GM18511 (cell line): ENCODE results near the gene ZNF146.
"Not testable (repeated sequence)": the region's sequence is repeated elsewhere in the genome, so short reads cannot be mapped to it uniquely, and the experiment has no call there.

ENCODE experiments used
- ATAC-seq: cut with Tn5 transposase; IDR thresholded peaks from one replicate; pipeline ENCODE4 v1.9.1; 2021; ENCODE audit warnings: mild to moderate bottlenecking, moderate library complexity; ENCODE audit not compliant: unreplicated experiment

ZNF146 gene

GRCh38 chr19:36214386-36215275, at the start of gene ZNF146, which contains the start of gene ZNF565:
ZNF146 (plus strand) TSS chr19:36215106; CDS start chr19:36236441, 21,335 bp downstream.
ZNF565 (minus strand) TSS chr19:36214665; CDS start chr19:36201985, 12,680 bp downstream.
- peak; percentile 93 for ATAC-seq

DNA sequence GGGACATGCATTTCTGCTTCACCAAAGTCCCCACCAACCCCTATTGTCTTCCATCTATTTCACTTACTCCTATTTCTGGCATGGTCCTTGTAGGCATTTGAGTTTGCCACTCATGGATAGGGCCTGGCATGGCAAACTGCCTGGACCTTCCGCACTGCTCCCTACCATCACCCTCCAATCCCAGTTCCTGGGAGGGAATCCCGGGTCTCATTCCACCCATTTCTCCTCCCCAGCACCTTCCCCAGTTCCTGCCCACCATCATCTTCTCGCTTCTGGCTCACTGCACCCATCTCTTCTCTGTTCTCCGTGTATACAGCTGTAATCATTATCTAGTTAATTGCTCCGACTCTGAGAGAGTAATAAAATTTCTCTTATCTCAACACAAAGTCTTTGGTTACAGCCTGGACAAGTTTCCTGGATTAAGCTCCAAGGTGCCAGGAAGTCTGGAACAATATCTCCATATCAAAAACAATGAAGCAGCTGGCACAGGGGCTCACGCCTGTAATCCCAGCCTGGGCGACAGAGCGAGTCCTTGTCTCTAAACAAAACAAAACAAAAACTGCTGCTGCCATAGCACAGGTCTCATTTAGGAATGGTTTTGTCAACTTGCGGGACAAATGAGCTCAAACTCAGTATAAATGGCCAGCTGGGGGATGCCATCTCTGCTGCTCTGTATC, 45.7 kb upstream of the ZNF146 start:
- no peak for ATAC-seq

- ATAC-seq, result no peak
Observed at GRCh38 chr19:36172852-36173251, 42.1 kb upstream of the ZNF146 start.

DNA sequence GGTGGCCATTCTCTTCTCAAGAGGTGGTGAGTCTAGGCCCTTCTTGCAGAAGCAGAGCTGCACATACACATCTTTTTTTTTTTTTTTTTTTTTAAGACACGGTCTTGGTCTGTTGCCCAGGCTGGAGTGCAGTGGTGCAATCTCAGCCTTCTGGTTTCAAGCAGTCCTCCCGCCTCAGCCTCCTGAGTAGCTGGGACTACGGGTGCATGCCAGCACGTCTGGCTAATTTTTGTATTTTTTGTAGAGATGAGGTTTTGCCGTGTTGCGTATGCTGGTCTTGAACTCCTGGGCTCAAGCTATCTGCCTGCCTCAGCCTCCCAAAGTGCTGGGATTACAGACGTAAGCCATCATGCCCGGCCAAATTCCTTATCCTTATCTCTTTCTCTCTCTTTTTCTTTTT, 41.1 kb upstream of the ZNF146 start:
- ATAC-seq, result not testable (repeated sequence)

GRCh38 chr19:36179077-36179476, 35.8 kb upstream of the ZNF146 start:
- not testable (repeated sequence) for ATAC-seq

GRCh38 chr19:36182612-36183244, 32.2 kb upstream of the ZNF146 start:
- ATAC-seq, result no peak

- ATAC-seq, result no peak
Observed at GRCh38 chr19:36183245-36183628, 31.7 kb upstream of the ZNF146 start.

DNA sequence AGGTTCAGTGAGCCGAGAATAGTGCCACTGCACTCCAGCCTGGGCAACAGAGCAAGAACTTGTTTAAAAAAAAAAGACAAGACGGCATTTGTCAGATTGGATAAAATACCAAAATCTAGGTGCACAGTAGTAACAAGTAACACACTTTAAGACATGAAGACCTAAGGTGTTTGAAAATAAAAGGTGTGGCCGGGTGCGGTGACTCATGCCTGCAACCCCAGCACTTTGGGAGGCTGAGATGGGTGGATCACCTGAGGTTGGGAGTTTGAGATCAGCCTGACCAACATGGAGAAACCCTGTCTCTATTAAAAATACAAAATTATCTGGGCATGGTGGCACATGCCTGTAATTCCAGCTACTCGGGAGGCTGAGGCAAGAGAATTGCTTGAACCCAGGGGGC, 28.2 kb upstream of the ZNF146 start:
- not testable (repeated sequence) for ATAC-seq

DNA sequence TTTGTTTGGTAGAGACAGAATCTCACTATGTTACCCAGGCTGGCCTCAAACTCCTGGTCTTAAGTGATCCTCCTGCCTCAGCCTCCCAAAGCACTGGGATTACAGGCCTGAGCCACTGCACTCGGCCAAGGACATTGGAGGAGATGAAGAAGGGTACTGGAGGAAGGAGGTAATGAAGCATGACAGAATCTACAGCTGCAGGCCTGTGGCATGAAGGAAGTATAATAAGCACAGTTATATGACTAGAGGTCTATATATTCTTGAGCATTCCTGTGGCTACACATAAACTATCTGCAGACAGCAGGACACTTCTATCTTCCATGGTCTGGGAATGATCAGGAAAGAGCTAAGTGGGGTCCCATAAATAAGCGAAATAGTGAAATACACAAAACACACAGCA, 18.7 kb upstream of the ZNF146 start:
- no peak for ATAC-seq

GRCh38 chr19:36198119-36198518, 16.8 kb upstream of the ZNF146 start:
- no peak for ATAC-seq

DNA sequence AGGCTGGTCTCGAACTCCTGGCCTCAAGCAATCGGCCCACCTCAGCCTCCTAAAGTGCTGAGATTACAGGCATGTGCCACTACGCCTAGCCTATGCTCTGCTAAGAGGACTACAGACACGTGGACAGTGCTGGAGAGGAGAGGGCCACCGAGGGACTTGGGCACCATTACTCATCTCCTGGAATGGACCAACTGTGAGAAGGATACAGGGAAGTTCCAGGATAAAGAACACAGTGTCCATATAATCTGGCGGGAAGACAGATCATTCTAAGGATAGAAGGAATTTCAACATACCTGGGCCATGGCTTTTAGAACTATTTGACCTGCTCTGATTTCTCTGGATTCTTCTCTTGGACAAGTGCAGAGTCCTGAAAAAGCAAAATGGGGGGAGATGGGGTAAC, 13.2 kb upstream of the ZNF146 start:
- ATAC-seq, result no peak

DNA sequence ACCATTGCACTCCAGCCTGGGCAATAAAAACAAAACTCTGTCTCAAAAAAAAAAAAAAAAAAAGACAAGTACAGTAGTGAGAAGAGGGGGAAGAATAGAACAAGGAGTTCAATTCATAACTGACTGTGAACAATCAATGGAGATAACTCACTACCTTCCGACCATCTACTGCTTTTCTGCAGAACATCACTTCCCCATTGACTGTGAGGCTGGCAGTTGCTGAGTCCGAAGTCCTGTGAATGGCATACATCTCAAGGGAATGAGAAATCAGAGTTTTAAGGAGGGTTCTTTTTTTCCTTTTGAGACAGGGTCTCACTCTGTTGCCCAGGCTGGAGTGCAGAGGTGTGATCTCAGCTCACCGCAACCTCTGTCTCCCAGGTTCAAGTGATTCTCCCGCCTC, 11.6 kb upstream of the ZNF146 start:
- no peak for ATAC-seq

DNA sequence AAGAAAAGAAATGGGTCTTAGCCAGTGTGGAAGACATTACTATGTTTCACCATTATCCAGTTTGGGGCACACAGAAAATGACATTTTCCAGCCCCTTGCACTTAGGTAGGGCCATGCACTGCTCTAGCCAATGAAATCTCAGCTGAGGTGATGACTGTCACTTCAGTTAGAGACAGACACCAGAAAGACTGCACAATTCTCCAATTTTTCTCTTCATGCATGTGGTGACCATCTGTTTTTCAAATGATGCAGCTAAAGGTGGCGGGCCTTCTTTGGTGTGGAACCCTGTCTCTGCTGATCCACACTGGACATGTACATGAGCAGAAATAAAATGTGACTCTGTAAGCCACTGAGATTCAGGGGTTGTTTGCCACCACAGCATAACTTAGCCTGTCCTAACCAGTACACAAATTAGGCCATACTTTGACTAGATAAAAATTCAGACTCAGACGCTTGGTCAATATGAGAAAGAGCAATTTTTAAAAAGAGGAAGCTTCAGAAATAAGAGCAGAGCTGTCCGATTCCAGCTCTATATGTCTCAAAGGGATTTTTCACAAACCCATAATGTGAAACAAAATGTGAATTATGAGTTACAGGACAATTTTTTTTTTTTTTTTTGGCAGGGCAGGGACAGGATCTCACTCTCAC, 7.2 kb upstream of the ZNF146 start:
- ATAC-seq, result peak; percentile 58

GRCh38 chr19:36209372-36209771, 5.5 kb upstream of the ZNF146 start:
- no peak for ATAC-seq

- ATAC-seq, result no peak
Observed at GRCh38 chr19:36210497-36210896, 4.4 kb upstream of the ZNF146 start.

DNA sequence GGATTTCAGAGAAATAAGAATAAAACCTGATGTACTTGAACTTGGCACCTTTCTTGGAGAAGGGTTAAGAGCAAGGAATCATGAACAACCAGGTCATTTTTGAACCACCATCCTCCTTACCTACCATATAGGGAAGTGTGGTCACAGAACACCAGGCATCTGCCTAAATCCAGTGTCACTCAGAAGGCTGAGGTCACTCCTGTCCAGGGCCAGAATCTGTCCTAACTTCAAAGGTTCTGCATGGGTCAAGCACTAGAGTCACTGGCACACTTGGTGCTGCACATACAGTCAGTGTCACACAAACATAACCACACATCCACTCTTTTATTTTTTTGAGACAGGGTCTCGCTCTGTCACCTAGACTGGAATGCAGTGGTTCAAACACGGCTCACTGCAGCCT, 2.0 kb upstream of the ZNF146 start:
- ATAC-seq, result no peak

- ATAC-seq, result peak; percentile 23
Observed at GRCh38 chr19:36215276-36216123, 594 bp downstream of the ZNF146 start.

DNA sequence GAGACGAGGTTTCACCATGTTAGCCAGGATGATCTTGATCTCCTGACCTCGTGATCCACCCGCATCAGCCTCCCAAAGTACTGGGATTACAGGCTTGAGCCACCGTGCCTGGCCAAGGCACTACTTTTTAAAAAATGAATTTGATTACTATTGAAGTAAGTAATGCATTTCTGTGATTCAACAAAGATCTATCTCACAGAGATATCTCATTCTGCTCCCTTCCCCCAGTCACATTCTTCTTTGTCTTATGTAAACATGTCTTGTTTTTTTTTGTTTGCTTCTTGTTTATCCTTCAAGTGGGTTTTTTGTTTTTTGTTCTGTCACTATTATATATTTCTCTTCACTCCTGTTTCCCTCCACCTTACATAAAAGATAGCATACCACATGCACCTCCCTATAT, 6.6 kb downstream of the ZNF146 start:
- ATAC-seq, result no peak

DNA sequence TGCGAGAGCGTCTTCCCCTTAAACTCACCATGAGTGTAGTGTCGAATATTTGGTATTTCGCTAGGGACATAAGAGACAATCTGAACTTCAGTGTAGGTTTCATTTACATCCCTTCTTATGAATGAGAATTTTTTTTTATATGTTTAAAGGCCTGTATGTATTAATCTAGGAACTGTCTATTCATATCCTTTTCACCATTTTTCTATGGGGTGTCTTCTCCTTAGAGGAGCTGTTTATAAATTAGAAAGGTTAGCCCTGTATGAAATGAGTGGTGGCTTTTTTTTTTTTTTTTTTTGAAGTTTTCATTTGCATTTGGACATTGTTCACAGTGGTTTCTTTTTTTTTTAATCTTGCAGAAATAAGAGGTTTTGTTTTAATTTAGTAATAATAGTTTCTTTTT, 7.6 kb downstream of the ZNF146 start:
- no peak for ATAC-seq

DNA sequence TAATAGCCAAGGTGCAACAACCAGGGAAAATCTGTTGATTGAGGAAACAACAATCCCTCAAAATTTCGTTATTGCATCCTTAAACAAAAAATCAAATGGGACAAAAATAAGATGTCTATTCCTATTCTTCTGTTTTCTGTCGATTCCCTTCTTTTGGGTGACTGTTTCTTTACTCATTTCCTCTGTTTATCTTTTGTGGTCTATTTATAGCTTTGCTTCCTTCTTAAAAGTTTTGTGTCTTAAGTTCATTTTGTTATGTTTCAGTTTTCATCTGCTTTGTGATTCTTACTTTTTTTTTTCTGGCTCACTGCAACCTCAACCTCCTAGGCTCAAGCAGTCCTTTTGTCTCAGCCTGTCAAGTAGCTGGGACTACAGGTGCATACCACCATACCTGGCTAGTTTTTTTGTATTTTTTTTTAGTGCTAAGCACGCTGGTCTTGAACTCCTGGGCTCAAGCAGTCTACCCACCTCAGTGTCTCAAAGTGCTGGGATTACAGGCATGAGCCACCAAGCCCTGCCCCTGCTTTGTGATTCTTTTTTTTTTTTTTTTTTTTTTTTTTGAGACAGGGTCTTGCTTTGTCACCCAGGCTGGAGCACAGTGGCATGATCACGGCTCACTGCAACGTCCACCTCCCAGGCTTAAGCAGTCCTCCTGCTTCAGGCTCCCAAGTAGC, 10.4 kb downstream of the ZNF146 start:
- ATAC-seq, result no peak
